ENCODE measurements around the gene MROH2B.
"Not testable (repeated sequence)": the region's sequence is repeated elsewhere in the genome, so short reads cannot be mapped to it uniquely, and the experiment has no call there.

Gene MROH2B

DNA sequence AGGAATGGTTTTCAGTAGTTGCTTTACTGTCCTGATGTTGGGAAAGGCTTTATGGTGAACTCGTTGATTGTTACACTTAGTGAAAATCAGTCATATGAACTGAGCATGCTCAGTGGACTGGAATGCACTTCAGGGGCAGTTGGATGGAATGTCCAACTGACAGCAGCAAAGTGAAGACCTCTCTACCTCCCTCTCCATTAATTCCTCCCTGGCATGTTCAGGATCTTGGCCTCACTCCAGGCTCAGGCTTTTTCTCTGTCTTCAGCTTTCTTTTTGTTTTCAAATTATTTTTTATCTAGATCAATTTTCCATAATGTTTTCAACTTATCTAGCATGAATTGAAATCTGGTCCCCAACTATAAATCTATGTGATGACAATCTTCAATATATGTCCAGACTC, at the start of gene MROH2B:
Gene MROH2B, minus strand, starts transcription at position 101 of the 400 bp plus-strand sequence. CDS start 490 bp downstream, outside the sequence.
- DNase-seq, result no peak

DNA sequence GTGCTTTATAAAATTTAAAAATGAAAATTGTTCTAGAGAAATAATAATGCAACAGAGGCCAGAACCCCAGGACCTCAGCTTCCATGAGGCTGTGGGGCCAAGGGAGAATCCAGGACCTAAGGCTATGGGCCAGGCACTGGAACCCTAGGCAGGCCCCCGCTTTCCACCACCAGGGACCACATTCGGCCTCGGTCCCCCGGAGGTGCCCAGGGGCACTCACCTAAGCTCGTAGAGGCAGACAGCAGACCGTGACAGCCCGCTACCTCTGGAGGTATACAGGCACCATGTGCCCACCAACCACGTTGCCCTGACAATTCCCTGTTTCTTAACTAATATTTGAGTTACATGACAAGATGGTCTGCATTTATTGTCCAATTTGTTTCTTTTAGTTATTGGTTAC, 49.5 kb upstream of the MROH2B start:
- no peak for DNase-seq

DNA sequence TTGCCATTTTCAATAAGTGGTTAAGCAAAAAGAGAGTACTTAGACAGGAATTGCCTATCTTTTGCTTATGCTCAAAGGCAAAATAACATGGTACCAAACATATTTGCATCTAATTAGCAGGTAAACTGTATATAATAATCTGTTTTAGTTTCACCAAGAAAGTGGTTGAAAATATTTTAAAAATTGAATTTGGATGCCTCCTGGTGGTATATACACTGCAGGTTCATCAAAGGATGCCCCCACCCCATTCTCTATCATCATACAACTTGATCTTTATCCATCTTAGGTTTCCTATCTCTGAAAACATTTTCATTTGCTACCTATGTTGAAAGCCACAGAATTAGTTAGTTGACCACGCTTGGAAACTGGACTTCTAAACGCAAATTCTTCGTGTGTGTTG, 47.0 kb upstream of the MROH2B start:
- no peak for DNase-seq

DNA sequence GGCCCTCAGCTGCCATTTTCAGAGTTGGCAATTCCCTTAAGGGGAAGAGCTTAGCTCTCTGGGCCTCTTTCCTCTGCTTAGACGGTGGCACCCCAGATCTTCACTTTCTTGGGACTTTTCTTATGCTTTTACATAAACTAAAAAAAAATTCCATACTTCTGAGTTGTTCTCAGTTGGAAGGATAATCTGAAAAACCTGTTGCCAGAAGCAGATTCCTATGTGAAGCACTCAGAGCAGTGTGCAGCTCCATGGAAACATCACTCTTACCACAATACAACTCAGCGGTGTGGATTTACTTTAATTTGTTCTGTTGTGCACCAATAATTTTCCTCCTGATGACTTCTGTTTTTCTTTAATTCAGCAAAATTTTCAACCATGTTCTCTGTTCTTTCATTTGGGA, 44.1 kb upstream of the MROH2B start:
- no peak for DNase-seq

DNA sequence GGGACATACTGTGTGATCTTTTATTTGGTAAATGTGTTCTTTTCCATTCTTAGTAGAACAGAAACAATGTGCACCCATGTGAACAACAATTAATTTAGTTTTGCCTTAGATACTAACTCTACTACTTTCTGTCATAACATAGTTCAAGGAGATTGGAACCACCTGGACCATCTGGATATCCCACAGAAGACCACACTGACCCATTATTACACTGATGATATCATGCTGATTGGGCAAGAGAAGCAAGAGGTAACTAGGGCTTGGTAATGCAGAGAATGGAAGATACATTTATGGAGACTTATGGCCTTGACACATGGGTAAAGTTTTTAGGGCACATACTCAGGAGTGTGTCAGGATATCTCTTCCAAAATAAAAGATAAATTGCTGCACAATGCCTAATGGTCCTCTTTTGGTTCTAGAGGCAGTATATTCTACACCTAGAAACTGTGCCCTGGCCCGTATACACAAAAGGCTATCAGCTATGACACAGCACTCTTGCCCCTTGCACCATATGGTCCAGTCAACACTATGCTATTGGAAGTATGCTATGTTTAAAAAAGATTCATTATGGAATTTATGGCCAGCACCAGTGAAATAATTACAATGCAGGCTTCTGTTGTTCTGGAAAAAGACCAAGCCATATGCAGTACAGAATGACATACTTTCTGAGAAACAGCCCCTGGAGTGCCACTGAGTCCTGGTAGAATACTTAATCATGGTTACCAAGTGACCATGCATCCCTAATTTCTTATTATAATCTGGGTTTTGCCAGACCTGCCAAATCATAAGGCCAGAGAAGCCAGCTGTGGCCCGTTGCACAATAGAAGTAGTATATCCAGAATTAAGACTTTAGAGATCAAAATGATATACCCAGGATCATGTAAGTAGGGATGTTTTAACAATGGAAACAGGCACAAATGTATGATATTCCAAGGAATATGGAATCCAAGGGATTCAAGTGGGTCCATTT, 41.6 kb upstream of the MROH2B start:
- DNase-seq, result no peak

DNA sequence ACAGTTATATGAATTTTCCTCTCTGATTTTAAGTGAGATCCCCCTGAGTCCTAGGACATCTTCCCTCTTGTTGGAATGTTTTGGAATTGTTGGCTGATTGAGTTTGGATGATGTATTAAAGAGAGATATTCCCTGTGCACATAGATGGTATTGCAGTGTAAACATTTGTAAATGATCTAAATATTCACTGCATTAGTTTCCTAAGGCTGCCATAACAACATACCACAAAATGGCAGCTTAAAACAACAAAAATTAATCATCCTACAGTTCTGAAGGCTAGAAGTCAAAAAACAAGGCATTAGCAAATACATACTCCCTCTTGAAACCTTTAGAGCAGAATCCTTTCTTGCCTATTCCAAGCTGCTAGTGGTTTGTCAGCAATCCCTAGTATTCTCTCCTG, 38.0 kb upstream of the MROH2B start:
- no peak for DNase-seq

DNA sequence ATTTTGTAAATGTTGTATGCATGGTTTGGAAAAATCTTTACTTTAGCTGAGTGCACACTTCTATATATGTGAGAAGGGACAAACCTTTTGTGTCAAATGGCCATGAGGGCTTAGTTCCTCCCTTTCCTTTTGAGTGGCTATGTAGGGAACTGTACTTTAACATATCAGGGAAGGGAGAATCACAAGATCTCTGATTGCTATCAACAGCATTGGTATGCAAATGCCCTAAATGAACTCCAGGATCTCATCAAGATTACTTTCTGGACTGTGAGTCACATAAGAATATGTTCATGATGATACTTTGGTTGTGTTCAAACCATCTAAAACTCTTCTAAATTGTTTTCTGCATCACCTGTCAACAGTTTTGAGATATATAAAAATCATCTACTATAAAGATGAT, 31.2 kb upstream of the MROH2B start:
- no peak for DNase-seq

DNA sequence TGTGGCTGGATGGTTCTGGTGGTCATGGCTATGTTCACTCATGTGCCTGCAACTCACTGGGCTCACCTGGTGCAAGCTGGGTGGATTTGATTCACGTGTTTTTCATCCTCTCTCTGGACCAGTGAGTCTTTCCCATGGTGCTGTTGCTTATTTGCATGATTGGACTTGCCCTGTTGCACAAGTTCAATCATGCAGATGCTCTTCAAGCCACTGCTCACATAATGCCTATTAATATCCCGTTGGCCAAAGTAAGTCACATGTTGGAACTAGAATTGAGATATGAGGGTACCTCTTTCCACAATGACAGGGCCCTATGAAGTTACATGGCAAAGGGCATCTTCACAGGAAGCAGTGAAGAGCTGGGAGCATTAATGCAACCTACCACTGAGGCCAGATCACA, 26.5 kb upstream of the MROH2B start:
- no peak for DNase-seq

DNA sequence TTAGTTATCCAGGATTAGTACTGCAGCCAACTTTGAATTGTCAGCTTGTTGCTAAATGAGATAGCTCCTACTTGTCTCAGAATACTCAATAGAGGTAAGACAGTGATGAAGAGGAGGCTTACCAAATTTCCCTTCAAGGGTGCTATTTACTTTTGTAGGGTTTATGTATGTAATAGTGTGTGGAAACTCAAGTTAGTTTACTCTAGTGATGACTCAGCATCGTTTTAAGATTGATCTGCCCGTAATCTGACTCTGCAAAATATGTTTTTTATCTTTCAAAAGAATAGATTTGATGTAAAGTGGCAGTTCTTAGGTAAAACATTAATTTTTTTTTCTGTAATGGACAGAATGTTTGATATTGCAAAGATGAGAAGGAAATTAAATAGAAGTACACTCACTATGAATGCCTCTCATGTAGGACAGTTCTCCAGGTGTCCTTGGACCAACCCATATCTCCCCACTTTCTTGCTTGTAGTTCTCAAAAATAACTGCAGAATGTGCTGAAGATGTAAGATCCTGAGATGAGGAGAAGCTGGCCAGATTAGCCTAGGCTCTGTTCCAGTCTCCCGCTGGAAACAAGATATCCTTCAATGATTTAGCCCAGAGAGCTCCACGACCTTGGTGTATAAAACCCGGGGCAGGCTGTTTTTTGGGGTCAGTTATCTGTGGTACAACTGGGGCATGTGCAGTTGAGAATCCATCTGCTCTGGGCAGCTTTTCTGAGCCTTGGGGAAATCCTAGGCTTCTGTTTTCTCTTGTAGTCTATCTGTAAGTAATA, 24.4 kb upstream of the MROH2B start:
- no peak for DNase-seq

DNA sequence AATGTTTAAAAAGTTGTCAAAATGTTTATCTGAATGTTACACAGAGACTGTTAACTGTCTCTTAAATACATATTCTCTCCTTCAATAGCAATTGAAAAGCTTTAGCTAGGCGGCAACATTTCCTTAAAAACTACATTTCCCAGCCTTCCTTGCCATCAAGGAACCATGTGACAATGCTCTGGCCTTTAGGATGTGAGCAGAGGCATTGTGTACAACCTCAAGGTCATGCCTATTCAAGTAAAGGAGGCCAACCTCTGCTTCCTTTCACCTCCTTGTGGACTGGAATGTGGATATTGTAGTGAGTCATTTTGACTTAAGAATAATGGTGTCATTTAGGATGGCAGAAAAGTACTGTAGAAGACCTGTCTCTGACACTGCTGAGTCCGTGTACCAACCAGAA, 23.7 kb upstream of the MROH2B start:
- no peak for DNase-seq

DNA sequence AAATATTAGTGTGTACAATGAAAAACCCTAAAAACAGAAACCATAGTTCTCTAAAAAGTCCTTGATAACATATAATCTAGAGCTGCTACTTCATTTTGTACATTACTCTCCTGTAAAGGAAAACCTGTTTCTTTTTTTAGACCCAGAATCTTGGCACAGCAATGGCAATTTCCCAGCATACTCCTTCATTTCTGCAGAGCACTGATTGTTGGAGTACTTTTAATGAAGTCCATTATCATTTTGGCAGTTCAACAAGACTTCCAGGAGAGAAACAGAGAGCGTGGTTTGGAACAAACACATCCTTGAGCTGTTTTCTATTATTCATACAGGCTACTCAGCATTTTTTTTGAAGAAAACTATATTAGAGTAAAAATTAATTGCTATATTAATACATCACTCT, 22.7 kb upstream of the MROH2B start:
- DNase-seq, result no peak

DNA sequence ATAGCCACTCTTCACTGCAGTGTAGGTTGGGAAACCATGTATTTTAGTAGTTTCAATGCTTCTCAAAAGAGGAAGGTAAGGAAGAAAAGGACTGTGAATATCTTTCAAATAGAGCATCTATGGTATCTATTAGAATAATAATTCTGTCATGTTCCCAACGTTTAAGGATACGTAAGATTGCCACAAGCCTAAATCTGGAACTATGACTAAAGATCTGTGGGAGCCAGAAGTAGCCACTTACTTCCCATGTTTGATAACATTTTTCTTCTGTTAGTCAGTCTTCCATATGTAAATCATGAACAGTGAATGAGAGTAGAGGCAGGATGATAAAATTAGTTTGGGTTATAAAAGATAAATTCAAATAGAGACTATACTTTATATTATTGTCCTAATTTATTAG, 16.3 kb upstream of the MROH2B start:
- no peak for DNase-seq

DNA sequence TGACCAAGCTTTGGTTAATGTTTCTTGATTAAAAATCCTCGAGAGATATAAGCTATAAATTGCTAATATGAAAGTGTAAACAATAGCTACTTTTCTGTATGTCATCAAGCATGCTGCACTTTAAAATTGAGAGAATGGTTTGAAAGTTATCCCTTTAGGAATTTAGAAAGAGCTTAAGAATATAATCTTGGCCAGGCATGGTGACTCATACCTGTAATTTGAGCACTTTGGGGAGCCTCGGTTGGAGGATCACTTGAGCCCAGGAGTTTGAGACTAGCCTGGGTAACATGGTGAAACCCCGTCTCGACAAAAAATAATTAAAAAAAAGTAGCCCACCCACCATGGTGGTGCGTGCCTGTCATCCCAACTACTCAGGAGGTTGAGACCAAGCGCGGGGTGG, 12.2 kb upstream of the MROH2B start:
- DNase-seq, result no peak

DNA sequence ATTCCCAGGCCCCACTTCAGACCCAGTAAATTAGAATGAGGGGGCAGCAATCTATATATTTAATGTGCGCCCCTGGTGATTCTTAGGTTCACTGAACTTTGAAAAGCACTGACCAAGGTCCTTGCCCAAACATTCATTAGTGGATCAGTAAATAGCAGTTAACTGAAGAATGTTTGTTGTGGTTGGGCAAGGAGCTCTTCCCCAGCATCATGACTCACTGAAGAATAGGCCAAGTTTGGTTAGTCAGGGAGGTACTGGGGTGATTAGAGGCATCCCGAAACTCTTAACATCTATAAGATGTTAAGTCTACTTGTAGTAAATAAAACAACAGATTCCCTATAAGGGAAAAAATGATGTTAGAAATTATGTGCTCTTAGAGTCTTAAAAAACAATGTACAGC, 833 bp upstream of the MROH2B start:
- no peak for DNase-seq

DNA sequence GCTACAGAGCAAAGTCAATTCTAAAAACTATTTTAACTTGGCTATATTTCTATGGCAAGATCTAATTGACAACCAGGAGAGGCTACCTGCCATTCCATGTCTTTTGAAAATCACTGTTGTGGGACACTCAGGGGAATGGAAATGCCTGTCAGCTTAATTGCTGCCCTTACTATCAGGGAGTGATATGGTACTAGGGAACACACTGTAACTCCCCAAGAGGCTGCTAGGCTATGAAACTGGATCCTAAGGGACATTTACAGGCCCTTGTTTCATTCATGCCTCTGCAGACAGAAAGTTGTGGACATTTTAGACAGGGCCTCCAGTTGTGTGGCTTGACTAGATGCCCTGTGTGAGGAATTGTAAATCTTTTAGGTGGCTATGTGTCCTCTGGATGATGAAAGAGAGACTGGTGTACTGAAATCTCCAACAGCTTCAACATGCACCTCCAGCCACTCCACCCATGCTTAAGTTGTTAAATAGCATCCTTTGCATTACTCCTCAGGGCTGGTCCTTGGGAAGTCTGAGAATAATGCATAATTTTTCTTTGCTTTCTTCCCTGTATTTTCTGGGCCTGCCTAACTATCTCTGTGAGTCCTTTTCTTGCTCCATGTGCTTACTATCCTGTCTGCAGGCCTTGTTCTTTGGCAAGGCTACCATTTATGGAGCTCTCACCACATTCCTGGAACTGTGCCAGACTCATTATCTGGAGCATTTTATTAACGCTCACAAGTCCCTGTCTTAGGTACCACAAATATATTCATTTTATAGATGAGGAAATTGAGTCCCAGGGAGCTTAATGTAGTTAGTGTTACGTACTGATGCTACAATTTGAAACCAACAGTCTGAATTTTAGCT, 3.2 kb downstream of the MROH2B start:
- DNase-seq, result no peak

DNA sequence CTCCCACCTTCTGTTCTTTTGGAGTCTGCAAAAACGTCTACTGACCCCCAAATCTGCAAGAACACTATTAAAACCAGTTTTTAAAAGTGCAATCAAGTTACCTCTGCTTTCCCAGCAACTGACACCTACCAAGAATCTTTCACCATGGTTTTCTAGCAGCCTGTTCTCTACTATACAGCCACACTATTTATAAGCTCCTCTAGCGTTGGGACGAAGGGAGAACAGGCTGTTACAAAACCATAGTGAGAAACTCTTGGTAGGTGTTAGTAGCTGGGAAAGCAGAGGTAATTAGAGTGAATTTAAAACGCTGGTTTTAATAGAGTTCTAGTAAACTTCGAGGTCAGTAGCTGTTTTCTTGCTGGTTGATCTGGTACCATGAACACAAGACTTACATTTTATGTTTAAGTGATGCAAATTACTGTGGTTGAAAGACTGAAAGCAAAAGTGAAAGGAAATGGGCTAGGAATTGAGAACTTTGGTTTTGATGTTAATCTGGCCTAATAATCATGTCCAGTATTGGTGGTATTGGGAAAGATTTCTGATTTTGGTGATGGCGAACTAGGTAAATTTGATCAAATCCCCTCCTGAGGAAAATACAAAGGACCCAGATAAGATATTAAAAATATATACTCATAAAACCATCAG, 5.3 kb downstream of the MROH2B start:
- DNase-seq, result no peak

DNA sequence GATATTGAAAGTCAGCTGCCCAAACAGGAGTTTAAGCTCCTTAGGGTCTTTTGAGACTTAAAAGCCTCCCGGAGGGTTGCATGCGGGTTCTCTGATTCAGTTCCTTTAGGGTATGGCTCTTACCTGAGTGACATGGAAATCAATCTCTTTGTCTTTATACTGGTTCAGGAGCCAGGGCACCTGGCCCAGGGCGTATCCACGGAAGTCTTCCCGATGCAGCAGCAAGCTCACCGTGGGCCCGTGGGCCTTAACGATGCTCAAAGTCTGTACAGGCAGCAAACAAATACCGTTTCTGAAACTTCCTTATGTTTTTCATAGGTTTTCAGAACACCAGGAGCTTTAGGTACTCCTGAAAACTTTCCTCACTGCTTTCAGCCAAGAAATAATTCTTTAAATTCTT, 13.2 kb downstream of the MROH2B start:
- no peak for DNase-seq

DNA sequence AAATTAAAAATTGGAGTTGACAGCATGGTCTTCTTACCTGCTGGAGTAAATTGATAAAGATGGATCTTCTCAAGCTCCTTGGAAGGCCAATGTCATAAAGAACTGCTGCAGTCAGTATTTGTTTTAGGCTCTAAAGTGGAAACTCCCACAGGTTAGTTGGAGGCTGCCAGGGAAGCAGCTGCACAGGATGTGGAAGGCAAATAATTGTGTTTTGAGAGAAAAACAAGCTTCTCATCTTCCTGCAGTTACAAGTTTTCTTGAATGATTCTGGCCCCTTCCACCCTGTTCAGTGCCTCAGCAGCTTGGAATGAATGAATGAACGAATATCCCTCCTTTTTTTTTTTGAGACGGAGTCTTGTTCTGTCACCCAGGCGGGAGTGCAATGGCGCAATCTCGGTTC, 13.9 kb downstream of the MROH2B start:
- no peak for DNase-seq

DNA sequence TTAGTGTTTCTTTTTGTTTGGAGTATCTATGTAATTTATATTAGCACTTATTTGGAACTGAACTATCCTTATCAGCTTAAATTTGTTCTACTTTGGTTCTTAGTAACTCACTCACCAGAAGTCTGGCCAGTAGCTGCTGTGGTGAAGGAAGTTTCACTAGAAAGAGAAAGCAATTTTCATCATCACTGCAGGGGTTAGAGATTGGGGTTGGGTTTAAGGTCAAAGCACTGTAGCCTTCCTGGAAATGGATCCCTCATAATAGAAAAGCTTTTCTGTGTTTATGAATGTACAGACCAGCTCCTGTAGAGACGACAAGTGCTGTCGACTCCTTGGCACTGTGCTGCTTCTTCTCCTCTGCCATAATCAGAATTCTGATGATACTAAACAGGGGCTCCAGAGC, 22.2 kb downstream of the MROH2B start:
- no peak for DNase-seq

DNA sequence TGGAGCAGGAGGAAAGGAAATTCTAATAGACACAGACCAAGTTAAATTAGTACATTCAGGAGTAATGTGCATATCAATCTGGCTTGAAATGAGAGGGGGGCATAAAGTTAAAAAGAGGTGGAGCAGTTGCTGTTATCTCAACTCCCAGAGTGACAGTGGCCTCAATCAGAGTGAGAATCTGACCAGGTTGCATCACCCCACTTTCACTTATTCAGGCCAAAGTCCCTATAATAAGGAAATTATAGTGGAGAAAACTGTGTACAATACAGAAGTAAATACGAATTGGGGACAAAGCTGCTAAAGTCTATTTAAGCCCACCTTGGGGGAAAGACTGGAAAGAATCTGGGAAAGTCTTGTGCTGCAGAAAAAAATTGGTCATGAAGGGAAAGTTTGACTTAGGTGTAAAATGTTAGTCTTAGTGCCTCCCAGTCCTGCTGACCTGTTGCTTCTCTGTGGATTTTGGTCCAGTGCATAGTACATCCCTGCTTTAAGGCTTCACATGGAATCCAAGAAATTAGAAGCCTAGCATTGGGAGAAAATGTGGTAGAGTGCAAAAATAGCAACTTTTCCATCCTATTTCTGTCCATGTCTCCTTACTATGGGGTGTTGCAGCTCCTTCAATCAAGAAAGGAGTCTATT, 27.9 kb downstream of the MROH2B start:
- DNase-seq, result no peak

DNA sequence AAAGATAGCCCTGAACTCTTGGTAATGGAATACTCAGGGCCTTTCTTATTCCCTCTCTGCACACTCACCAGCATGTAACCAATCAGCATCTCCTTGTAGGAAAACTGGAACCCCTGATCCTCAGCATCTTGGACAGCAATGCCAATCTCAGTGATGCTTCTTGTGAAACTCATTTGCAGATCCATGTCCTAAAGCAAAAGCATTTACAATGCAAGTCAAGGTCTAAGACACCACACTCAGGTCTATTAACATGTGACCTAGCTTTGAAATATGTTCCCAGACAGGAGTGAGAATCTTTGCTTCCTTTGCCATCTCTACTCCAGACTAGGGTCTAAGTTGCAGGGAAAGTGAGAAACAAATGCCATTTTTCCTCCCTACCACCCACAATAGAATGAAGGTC, 38.2 kb downstream of the MROH2B start:
- DNase-seq, result no peak

DNA sequence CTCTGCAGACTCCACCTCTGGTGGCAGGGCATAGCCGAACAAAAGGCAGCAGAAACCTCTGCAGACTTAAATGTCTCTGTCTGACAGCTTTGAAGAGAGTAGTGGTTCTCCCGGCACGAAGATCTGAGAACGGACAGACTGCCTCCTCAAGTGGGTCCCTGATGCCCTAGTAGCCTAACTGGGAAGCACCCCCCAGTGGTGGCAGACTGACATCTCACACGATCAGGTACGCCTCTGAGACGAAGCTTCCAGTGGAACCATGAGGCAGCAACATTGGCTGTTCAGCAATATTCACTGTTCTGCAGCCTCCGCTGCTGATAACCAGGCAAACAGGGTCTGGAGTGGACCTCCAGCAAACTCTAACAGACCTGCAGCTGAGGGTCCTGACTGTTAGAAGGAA, 48.5 kb downstream of the MROH2B start:
- not testable (repeated sequence) for DNase-seq
